Panc1 (cell line): ENCODE data around the gene KDM7A. TPM values are rescaled to one million over a fixed set of nuclear protein-coding genes. Genes with fewer than 3 reads are reported as not detected.

ENCODE experiments used
- ATAC-seq: fragments of 200-7000 bp; cut with Tn5 transposase; 2 replicates; pipeline ENCODE4 v1.9.1; 2020; ENCODE audit warnings: mild to moderate bottlenecking, moderate library complexity
- BruUV-seq: library from RNA; stranded (reverse); fragments of 400-500 nt; replicated peaks from 2 replicates; lab custom pipeline; 2021; lab: Mats Ljungman, UMichigan
- CTCF ChIA-PET: fragments of 300-600 bp; sonication (Branson Sonifier 250); formaldehyde crosslinking; loops from one replicate; lab custom pipeline; 2022; ENCODE audit warnings: antibody characterized with exemption; lab: Charles Lee
- POLR2A ChIA-PET: fragments of 300-600 bp; sonication (Branson Sonifier 250); formaldehyde crosslinking; loops from one replicate; lab custom pipeline; 2022; ENCODE audit warnings: antibody characterized with exemption; lab: Charles Lee
- DNase-seq: peaks from one replicate; pipeline ENCODE4 v3.0.0-alpha.2; 2010; ENCODE audit warnings: low read depth, low spot score
- H3K27ac ChIP-seq: 2 replicates; pipeline ENCODE4 v1.5.1; 2011; ENCODE audit warnings: mild to moderate bottlenecking, low read length, inconsistent platforms
- H3K27me3 ChIP-seq: fragments of 200-500 bp; sonication (Bioruptor generic); 2 replicates; pipeline ENCODE4 v1.6.0; 2014; ENCODE audit warnings: low read length, inconsistent platforms; ENCODE audit not compliant: control insufficient read depth, insufficient read depth
- H3K36me3 ChIP-seq: fragments of 200-500 bp; sonication (Bioruptor generic); 2 replicates; pipeline ENCODE4 v1.5.1; 2014; ENCODE audit warnings: inconsistent platforms, mild to moderate bottlenecking, low read length, moderate library complexity; ENCODE audit not compliant: control insufficient read depth, insufficient read depth
- H3K4me1 ChIP-seq: 2 replicates; pipeline ENCODE4 v1.5.1; 2011; ENCODE audit warnings: inconsistent platforms, mild to moderate bottlenecking, low read length, moderate library complexity; ENCODE audit not compliant: control insufficient read depth, insufficient read depth
- H3K4me3 ChIP-seq, 2 experiments: 2 replicates each; pipeline ENCODE4 v1.5.1; 2011 to 2012; ENCODE audit warnings: low read depth in 2 of 2, low read length in 2 of 2, mild to moderate bottlenecking in 2 of 2, inconsistent platforms in 1 of 2, moderate library complexity in 1 of 2
- H3K9me3 ChIP-seq: fragments of 200-500 bp; sonication (Bioruptor generic); 2 replicates; pipeline ENCODE4 v1.5.1; 2014; ENCODE audit warnings: low read depth, mild to moderate bottlenecking, inconsistent platforms, low read length, moderate library complexity; ENCODE audit not compliant: control insufficient read depth, insufficient read depth
- CTCF ChIP-seq: fragments of 450-650 bp; IDR thresholded peaks from 2 replicates; pipeline ENCODE4 v1.5.1; 2017; ENCODE audit warnings: mild to moderate bottlenecking
- POLR2AphosphoS5 ChIP-seq: IDR thresholded peaks from 2 replicates; pipeline ENCODE4 v1.6.1; 2012; ENCODE audit warnings: mild to moderate bottlenecking, low read depth, low read length, moderate library complexity
- REST ChIP-seq, 2 experiments: IDR thresholded peaks; 2 replicates each; pipeline ENCODE4 v1.6.1; 2011 to 2012; ENCODE audit warnings: low read depth in 2 of 2, control low read depth in 1 of 2, low read length in 1 of 2, mild to moderate bottlenecking in 1 of 2, moderate library complexity in 1 of 2; ENCODE audit not compliant: insufficient read depth in 1 of 2
- SIN3A ChIP-seq: IDR thresholded peaks from 2 replicates; pipeline ENCODE4 v1.6.1; 2012; ENCODE audit warnings: low read depth, mild to moderate bottlenecking, low read length, moderate library complexity, borderline replicate concordance; ENCODE audit not compliant: insufficient read depth
- TCF7L2 ChIP-seq: IDR thresholded peaks from 2 replicates; pipeline ENCODE4 v1.6.1; 2011; ENCODE audit warnings: mild to moderate bottlenecking, low read depth, low read length, inconsistent platforms
- in situ Hi-C: cut with HindIII; loops from 2 replicates; pipeline ENCODE4 v1.10.0; 2016; ENCODE audit warnings: low sequenced_read_pairs, low pct_unique_long_range_greater_than_20kb
- intact Hi-C: fragments of 100-400 bp; cut with micrococcal nuclease; formaldehyde crosslinking; loops from one replicate; pipeline ENCODE4 v1.10.0; 2022; ENCODE audit not compliant: unreplicated experiment
- total RNA-seq: library from RNA; stranded (reverse); gene quantifications from one replicate; pipeline ENCODE4 v1.2.1, GENCODE V29; 2021; ENCODE audit not compliant: unreplicated experiment

Gene KDM7A
- total RNA-seq, 1 experiment from 2014 or later = 3.6 TPM

- ChIA-PET POLR2A (interaction anchor here (0.6 kb wide), 1 partner anchor 108 kb away, joined by 3 read pairs; no protein-coding TSS in a partner anchor), CTCF (no interaction called here)
- H3K27me3 ChIP-seq = no peaks in the 10 kb centered on the region
- no peak overlapping the region for H3K4me3 ChIP-seq
- no peak overlapping the region for H3K27ac ChIP-seq
- H3K9me3 ChIP-seq = no peaks in the 10 kb centered on the region
- intact Hi-C loops (no loop called here), in situ Hi-C loops (no loop called here)
- DNase-seq (no peak), ATAC-seq (no peak)
- no peaks in the 10 kb centered on the region for H3K36me3 ChIP-seq
- TF ChIP-seq POLR2AphosphoS5 (no peak), SIN3A (no peak), REST (IDR thresholded peaks at IDR 0.05; ENCODE audit: insufficient read depth in 1 of 2, low read depth in 2 of 2, low read length in 1 of 2) (no peak), CTCF (no peak), TCF7L2 (no peak)
- H3K4me1 ChIP-seq = peaks cover 33% of the 10 kb centered on the region
- no TSS peak for BruUV-seq
Observed at GRCh38 chr7:140058517-140058916, 118.3 kb downstream of the KDM7A start.

- no peak for TF ChIP-seq REST (IDR thresholded peaks at IDR 0.05; ENCODE audit: insufficient read depth in 1 of 2, low read depth in 2 of 2, low read length in 1 of 2)
- no peak for TF ChIP-seq POLR2AphosphoS5
- no peak for TF ChIP-seq CTCF
- no peak for TF ChIP-seq SIN3A
- no peak for TF ChIP-seq TCF7L2
- intact Hi-C loops = no loop called here
- CTCF ChIA-PET = no interaction called here
Observed at GRCh38 chr7:140057143-140057535, 119.6 kb downstream of the KDM7A start.

More at GRCh38 chr7:140057143-140057535, 119.6 kb downstream of the KDM7A start:
- Histone ChIP-seq H3K9me3 (no peaks in the 10 kb centered on the region), H3K27ac (no peak overlapping the region), H3K4me1 (peaks cover 31% of the 10 kb centered on the region), H3K36me3 (peaks cover 4% of the 10 kb centered on the region), H3K4me3 (no peak overlapping the region), H3K27me3 (no peaks in the 10 kb centered on the region)
- no peak for ATAC-seq
- BruUV-seq = no TSS peak
- POLR2A ChIA-PET = interaction anchor here (0.5 kb wide), 1 partner anchor 258 kb away, joined by 3 read pairs; no protein-coding TSS in a partner anchor
- no peak for DNase-seq
- in situ Hi-C loops = no loop called here
